A204.1 (cell line): ENCODE measurements around the gene TBC1D3D.
"Not testable (repeated sequence)": the region's sequence is repeated elsewhere in the genome, so short reads cannot be mapped to it uniquely, and the experiment has no call there.

Experiments used
- FAIRE-seq: peaks from 2 replicates; lab custom pipeline; 2012; peaks lifted over from hg19 to GRCh38; lab: Jason Lieb, UNC

TBC1D3D gene

DNA sequence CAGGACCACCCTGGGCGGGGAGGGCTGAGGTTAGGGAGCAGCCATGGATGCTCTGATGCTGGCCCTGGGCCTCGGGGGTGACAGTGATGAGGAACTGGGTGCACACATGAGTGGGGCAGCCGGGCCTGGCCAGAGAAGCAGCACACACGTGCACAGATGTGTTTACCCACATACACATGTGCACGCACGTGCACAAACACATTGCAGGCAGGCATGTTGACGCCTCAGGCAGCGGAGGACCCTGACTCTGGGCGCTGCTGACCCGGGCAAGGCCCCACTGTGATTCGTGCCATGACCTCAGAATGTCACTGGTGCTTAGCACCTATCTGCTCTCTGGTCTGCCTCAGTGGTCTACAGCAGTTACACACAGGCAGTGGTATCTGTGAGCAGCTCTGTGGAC, at the start of gene TBC1D3D:
Gene TBC1D3D, plus strand, starts transcription at position 301 of the 400 bp plus-strand sequence. CDS start 1,585 bp downstream, outside the sequence.
- not testable (repeated sequence) for FAIRE-seq

DNA sequence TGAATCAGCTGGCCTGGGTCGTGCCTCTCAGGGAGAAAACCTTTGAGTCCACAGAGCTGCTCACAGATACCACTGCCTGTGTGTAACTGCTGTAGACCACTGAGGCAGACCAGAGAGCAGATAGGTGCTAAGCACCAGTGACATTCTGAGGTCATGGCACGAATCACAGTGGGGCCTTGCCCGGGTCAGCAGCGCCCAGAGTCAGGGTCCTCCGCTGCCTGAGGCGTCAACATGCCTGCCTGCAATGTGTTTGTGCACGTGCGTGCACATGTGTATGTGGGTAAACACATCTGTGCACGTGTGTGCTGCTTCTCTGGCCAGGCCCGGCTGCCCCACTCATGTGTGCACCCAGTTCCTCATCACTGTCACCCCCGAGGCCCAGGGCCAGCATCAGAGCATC, 14.8 kb upstream of the TBC1D3D start, which contains the start of gene TBC1D3L:
Gene TBC1D3L, minus strand, starts transcription at position 101 of the 400 bp plus-strand sequence. CDS start 1,540 bp downstream, outside the sequence.
- not testable (repeated sequence) for FAIRE-seq
